Measurements from ENCODE around the gene RAD54L2. TPM values are rescaled to one million over a fixed set of nuclear protein-coding genes. Genes with fewer than 3 reads are reported as not detected.
"Not testable (repeated sequence)": the region's sequence is repeated elsewhere in the genome, so short reads cannot be mapped to it uniquely, and the experiment has no call there.

RAD54L2 gene
- total RNA-seq, 2 donors from 2014 or later: 12.9 to 33.1 TPM

GRCh38 chr3:51519848-51520247 is 18.7 kb upstream of the RAD54L2 start:
- no peaks in the 10 kb centered on the region for H3K27me3 ChIP-seq (replicated peaks; ENCODE audit: insufficient read depth)
- H3K9me3 ChIP-seq: no peaks in the 10 kb centered on the region
- DNase-seq (ENCODE audit: low spot score): no peak
- intact Hi-C loops (cut with DNase I): no loop called here
- H3K4me1 ChIP-seq (replicated peaks): no peaks in the 10 kb centered on the region
- no peaks in the 10 kb centered on the region for H3K36me3 ChIP-seq
- 54% methylated on average over 2 of the region's 2 CpGs for WGBS
- no peak overlapping the region for H3K27ac ChIP-seq
- H3K4me3 ChIP-seq: no peak overlapping the region
- no peak for TF ChIP-seq POLR2A (IDR thresholded peaks at IDR 0.05)

- H3K9me3 ChIP-seq; H3K27me3 ChIP-seq (replicated peaks; ENCODE audit: insufficient read depth); H3K36me3 ChIP-seq; H3K27ac ChIP-seq; H3K4me3 ChIP-seq; H3K4me1 ChIP-seq (replicated peaks); intact Hi-C loops (cut with DNase I); DNase-seq (ENCODE audit: low spot score): not testable (repeated sequence)
- WGBS: 84% methylated on average over 5 of the region's 5 CpGs
Measured at GRCh38 chr3:51520906-51521730, 17.4 kb upstream of the RAD54L2 start.

DNA sequence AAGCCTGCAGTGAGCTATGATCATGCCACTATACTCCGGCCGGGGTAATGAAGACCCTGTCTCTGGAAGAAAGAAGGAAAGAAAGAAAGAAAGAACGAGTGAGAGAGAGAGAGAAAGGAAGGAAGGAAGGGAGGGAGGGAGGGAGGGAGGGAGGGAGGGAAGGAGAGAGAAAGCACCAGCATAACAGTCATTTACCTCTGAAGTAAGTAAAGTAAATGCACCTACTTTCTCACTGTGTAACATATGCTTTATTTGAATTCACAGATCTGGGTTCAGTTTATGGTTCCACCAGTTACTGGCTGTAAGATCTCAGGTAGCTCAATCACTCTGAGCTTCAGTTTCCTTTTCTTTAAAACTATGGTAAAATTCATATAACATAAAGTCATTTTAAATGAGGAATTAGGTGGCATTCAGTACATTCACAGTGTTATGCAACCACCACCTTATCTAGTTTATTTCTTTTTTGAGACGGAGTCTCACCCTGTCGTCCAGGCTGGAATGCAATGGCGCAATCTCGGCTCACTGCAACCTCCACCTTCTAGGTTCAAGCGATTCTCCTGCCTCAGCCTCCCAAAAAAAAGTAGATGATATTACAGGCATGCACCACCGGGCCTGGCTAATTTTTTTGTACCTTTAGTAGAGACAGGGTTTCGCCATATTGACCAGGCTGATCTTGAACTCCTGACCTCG is 16.1 kb upstream of the RAD54L2 start:
- H3K27me3 ChIP-seq (replicated peaks; ENCODE audit: insufficient read depth): no peaks in the 10 kb centered on the region
- no peak overlapping the region for H3K27ac ChIP-seq
- intact Hi-C loops (cut with DNase I): no loop called here
- H3K36me3 ChIP-seq: no peaks in the 10 kb centered on the region
- no peaks in the 10 kb centered on the region for H3K9me3 ChIP-seq
- H3K4me3 ChIP-seq: no peak overlapping the region
- no peaks in the 10 kb centered on the region for H3K4me1 ChIP-seq (replicated peaks)
- TF ChIP-seq POLR2A (IDR thresholded peaks at IDR 0.05) (no peak), POLR2AphosphoS5 (IDR thresholded peaks at IDR 0.05) (no peak)
- TF ChIP-seq, protein P1, sequence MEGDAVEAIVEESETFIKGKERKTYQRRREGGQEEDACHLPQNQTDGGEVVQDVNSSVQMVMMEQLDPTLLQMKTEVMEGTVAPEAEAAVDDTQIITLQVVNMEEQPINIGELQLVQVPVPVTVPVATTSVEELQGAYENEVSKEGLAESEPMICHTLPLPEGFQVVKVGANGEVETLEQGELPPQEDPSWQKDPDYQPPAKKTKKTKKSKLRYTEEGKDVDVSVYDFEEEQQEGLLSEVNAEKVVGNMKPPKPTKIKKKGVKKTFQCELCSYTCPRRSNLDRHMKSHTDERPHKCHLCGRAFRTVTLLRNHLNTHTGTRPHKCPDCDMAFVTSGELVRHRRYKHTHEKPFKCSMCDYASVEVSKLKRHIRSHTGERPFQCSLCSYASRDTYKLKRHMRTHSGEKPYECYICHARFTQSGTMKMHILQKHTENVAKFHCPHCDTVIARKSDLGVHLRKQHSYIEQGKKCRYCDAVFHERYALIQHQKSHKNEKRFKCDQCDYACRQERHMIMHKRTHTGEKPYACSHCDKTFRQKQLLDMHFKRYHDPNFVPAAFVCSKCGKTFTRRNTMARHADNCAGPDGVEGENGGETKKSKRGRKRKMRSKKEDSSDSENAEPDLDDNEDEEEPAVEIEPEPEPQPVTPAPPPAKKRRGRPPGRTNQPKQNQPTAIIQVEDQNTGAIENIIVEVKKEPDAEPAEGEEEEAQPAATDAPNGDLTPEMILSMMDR (IDR thresholded peaks at IDR 0.05): no peak
- no peak for DNase-seq (ENCODE audit: low spot score)
- 77% methylated on average over 11 of the region's 11 CpGs for WGBS

DNA sequence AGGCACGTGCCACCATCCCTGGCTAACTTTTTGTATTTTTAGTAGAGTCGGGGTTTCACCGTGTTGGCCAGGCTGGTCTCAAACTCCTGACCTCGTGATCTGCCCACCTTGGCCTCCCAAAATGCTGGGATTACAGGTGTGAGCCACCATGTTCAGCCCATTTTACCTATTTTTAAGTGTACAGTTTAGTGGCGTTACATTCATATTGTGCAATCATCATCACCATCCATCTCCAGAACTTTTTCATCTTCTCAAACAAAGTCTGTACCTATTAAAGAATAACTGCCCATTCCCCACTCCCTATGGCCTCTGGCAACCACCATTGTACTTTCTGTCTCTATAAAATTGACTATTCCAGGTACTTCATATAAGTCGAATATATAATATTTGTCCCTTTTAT is 13.6 kb upstream of the RAD54L2 start:
- 87% methylated on average over 6 of the region's 6 CpGs for WGBS
- H3K27me3 ChIP-seq (replicated peaks; ENCODE audit: insufficient read depth); H3K27ac ChIP-seq; H3K9me3 ChIP-seq; H3K4me1 ChIP-seq (replicated peaks); H3K4me3 ChIP-seq; H3K36me3 ChIP-seq; DNase-seq (ENCODE audit: low spot score); intact Hi-C loops (cut with DNase I): not testable (repeated sequence)

DNA sequence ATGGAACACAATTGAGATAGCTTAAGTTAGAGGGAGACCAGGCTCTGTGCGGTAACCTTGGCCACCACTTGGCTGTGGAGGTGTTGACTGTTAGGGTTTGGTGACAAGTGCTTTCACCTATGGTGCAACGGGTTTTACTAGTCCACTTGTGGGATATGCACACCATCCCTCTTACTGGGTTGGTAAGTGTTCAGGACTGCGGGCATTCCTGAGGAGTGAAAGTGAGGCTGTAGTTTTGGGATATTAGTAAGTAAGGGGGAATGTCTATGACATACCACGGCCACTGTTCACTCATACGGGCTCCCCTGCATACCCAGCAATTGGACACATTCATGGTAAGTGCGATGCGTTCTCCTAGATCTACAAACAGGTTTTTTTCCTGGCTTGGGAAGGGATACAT is 8.0 kb upstream of the RAD54L2 start:
- intact Hi-C loops (cut with DNase I): no loop called here
- TF ChIP-seq, protein P1 (IDR thresholded peaks at IDR 0.05): no peak
- TF ChIP-seq POLR2AphosphoS5 (IDR thresholded peaks at IDR 0.05): no peak
- no peak for TF ChIP-seq POLR2A (IDR thresholded peaks at IDR 0.05)

DNA sequence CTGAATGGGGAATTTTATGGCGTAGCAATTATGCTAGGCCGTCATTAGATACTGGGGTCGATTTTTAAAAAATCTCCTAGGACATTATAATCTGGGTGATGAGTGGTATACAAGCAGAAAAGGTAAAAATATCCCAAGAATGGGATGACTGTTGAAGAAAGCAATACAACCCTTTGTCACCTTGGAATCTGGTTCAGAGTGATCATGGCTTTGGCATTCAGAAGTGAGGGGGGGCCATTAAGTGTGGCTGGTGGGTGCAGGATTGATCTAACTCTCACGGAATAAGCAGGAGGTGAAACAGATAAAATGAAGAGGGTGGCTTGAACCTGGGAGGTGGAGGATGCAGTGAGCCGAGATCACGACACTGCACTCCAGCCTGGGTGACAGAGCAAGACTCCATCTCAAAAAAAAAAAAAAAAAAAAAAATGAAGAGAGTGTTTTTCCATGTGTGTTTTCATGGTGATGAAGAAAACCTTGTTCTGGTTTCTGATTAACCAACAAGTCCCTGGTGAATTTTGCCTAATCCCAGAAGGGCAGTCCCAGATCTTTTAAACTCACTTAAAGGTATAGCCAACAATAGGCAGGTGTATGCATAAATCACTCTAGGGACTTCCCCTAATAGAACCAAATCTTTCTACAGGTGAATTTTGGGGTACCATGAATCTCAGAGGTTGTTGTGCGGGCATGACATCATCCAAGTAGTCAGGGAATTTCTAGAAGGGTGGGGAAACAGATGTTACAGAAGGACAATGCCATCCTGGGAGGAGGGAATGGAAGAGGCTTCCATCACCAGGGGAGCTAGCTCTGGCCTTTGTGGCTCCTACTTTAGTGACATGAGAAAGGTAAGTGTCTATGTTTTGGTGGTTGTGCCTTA is 3.1 kb upstream of the RAD54L2 start:
- H3K4me3 ChIP-seq: no peak overlapping the region

More for the DNA sequence above, 8.0 kb upstream of the RAD54L2 start:
- Histone ChIP-seq H3K36me3 (no peaks in the 10 kb centered on the region), H3K27me3 (replicated peaks; ENCODE audit: insufficient read depth) (no peaks in the 10 kb centered on the region), H3K4me1 (replicated peaks) (no peaks in the 10 kb centered on the region), H3K9me3 (no peaks in the 10 kb centered on the region), H3K4me3 (no peak overlapping the region), H3K27ac (no peak overlapping the region)
- DNase-seq (ENCODE audit: low spot score): no peak
- WGBS: 92% methylated on average over 7 of the region's 7 CpGs

GRCh38 chr3:51537631-51538030 is 888 bp upstream of the RAD54L2 start:
- 74% methylated on average over 16 of the region's 16 CpGs for WGBS
- H3K36me3 ChIP-seq; H3K27me3 ChIP-seq (replicated peaks; ENCODE audit: insufficient read depth); H3K4me1 ChIP-seq (replicated peaks); intact Hi-C loops (cut with DNase I); DNase-seq (ENCODE audit: low spot score); H3K9me3 ChIP-seq: not testable (repeated sequence)
- peak overlapping the region; percentile 91 to 95 for H3K4me3 ChIP-seq
- peak overlapping the region; percentile 86 for H3K27ac ChIP-seq

More for the DNA sequence above, 3.1 kb upstream of the RAD54L2 start:
- Histone ChIP-seq H3K9me3 (no peaks in the 10 kb centered on the region), H3K4me1 (replicated peaks) (peaks cover 8% of the 10 kb centered on the region), H3K27me3 (replicated peaks; ENCODE audit: insufficient read depth) (no peaks in the 10 kb centered on the region), H3K27ac (no peak overlapping the region), H3K36me3 (no peaks in the 10 kb centered on the region)
- no peak for DNase-seq (ENCODE audit: low spot score)
- WGBS: 80% methylated on average over 7 of the region's 7 CpGs
- TF ChIP-seq POLR2AphosphoS5 (IDR thresholded peaks at IDR 0.05): no peak
- TF ChIP-seq, protein P1 (IDR thresholded peaks at IDR 0.05): no peak
- no peak for TF ChIP-seq POLR2A (IDR thresholded peaks at IDR 0.05)
- intact Hi-C loops (cut with DNase I): no loop called here

Data from prostate gland (tissue), 2 donors.